ENCODE data around the gene KCTD20.
"Not testable (repeated sequence)": the region's sequence is repeated elsewhere in the genome, so short reads cannot be mapped to it uniquely, and the experiment has no call there.

The KCTD20 gene

GRCh38 chr6:36445621-36446020 is 2.8 kb downstream of the KCTD20 start:
- no peak for DNase-seq

GRCh38 chr6:36449173-36449572 is 6.4 kb downstream of the KCTD20 start:
- not testable (repeated sequence) for DNase-seq

- DNase-seq, result not testable (repeated sequence)
Observed at GRCh38 chr6:36452897-36453296, 10.1 kb downstream of the KCTD20 start.

- no peak for DNase-seq
Observed at GRCh38 chr6:36455486-36456027, 12.8 kb downstream of the KCTD20 start.

- no peak for DNase-seq
Observed at GRCh38 chr6:36459501-36459900, 16.7 kb downstream of the KCTD20 start.

GRCh38 chr6:36460916-36461315 is 18.1 kb downstream of the KCTD20 start:
- DNase-seq, result no peak

DNA sequence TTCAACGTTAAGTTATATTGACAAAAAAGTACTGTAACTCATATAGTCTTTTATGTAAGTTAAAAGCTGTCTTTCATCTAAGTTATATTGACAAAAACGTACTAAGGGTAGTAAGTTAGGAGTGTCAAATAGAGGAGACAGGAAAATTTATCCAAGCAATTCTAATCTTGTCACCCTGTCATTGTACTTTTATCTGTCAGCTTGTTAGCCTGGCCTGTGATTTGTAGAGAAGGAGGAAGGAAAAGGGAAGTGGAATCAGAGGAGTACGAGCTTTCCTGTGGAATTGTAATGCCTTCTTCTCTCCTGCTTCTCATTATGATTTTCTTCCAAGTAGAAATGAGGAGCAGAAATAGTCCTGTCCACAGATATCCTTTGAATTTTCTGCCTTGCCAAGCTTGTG is 18.8 kb downstream of the KCTD20 start:
- DNase-seq, result no peak

- DNase-seq, result no peak
Observed at GRCh38 chr6:36463676-36464075, 20.9 kb downstream of the KCTD20 start.

DNA sequence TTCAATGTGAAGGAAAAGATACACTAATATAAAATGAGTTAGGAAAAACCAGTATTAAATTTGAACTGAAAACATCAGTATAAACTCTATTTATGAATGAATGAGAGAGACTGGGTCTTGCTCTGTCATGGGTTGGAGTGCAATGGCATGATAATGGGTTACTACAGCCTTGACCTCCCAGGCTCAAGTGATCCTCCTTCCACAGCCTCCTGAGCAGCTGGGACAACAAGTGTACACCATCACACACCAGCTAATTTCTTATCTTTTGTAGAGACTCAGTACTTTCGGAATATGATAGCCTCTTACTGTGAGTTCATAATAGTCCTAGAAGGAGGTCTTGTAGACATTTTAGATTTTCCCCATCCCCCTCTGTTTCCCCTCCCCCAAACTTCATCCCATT is 21.4 kb downstream of the KCTD20 start:
- no peak for DNase-seq

- no peak for DNase-seq
Observed at GRCh38 chr6:36467625-36468024, 24.8 kb downstream of the KCTD20 start.

GRCh38 chr6:36469148-36469661 is 26.4 kb downstream of the KCTD20 start:
- no peak for DNase-seq

GRCh38 chr6:36469946-36470345 is 27.1 kb downstream of the KCTD20 start:
- DNase-seq, result no peak

DNA sequence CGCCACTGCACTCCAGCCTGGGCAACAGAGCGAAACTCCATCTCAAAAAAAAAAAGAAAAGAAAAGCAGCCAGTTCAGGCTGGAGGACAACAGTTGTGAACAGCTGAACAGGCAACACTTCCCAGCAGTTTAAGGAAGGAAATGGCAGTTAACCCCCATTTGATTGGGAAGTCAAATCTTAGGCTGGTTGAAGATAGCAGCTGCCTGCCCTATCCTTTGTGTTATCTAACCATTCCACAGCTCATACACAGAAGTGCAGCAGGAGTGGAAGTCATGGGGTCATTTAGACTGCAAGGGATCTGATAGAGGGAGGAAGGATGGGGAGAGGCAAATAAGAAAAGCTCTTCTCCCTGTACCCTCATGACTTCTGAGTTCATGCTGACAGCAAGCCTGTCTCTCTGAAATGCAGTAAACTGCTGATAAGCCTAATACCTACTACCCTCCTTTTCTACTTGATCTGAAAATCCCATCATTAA is 35.3 kb downstream of the KCTD20 start:
- peak; percentile 86 for DNase-seq

GRCh38 chr6:36479256-36479655 is 36.5 kb downstream of the KCTD20 start:
- DNase-seq, result no peak

DNA sequence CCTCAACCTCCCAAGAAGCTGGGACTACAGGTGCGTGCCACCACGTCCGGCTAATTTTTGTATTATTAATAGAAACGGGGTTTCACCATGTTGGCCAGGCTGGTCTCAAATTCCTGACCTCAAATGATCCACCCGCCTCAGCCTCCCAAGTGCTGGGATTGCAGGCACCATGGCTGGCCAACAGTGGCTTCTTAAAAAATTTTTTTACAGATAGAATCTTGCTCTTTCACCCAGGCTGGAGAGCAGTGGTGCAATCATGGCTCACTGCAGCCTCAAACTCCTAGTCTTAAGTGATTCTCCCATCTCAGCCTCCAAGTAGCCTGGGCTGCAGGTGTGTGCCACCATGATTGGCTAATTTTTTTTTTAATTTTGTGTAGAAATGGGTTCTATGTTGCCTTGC is 40.5 kb downstream of the KCTD20 start:
- DNase-seq, result not testable (repeated sequence)

DNA sequence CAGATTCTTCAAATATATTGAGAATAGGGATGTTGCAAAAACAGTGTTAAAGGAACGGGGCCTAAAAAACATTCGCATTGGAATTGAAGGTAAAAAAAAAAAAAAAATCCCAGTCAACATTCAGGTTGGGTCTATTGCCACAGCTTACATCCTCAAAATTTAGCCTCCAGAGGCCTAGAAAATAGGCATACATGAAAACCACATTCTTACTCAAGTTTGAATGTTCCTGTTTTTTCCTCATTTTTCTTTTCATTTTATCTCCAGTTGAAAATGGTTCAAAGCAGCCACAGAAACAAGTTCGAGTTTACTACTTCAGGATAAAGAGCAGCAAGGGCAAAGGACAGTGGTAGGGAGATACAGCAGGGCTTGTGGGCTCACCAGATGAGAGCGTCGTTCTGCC is 41.9 kb downstream of the KCTD20 start:
- no peak for DNase-seq

DNA sequence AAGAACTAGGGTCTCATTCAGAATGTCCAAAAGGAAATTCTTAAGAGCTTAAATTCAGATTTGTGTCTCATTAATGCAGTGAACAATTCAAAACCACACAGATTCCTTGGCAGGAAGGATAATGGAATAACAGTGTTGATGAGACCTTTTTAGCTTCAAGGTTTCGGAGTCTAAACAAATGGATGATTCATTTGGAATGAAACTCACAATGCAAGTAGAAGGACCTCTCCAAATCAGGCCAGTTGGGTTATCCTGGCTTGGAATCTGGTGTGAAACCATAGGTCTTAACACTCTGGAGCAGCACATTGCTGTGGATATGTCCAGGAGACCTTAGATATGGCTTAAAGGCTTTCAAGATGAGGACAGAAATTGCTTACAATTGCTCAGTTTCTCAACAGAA is 44.9 kb downstream of the KCTD20 start:
- DNase-seq, result no peak

DNA sequence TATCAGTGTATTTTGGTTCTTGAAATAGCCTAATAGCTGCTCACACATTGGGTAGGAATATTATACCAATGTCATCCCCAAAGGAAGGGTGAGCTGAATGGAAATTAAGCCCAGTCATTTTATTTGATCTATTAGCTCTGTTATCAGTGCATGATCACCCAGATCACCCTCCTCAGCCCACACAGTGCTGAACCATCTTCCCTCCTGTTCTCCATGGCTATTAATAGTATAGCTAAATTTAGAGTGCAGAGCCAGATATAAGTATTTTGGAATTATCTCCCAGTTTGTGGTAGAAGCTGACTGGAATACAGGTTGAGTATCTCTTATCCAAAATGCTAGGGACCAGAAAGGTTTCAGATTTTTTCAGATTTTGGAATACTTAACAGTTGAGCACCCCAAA is 45.4 kb downstream of the KCTD20 start:
- no peak for DNase-seq

DNA sequence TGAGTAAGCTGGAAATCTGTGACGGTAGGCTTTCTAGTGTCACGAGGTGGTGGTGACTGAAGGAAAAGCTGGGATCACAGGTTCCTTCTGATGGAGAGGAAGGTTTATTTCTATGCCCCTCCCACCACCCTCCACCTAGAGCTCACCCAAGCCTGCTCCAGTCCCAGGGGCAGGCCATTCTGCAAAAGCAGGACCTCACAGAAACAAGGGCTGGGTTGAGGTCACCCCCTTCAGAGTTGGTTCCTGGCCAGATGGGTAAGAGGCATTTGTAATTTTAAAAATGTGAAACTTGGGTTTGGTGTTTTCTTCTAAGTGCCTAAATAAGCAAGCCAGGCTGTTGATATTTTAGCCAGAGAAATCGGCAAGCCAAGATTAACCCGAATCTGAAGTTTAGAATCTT is 46.6 kb downstream of the KCTD20 start:
- no peak for DNase-seq

DNA sequence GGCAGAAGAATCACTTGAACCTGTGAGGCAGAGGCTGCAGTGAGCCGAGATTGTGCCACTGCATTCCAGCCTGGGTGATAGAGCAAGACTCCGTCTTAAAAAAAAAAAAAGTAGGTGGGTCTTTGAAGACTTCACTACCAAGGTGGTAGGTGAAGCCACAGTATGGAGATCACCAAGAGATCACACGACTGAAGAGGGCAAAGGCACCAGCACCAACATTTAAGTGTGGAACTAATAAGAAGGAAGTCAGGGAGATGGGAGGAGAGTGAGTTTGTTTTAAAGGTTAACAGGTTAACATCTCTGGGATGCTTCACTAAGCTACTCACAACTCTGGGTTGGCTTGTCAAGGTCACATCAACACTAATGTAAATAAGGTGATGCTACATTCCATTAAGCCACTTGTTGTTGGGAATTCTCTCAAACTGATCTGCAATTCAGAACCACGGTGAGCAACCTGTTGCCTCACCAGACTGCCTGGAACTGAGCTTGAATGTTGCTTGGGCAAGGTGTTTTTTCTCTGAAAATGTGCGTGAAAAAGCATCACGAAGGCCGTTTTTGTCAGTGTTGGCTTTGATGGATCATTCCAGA is 48.7 kb downstream of the KCTD20 start:
- DNase-seq, result no peak

DNA sequence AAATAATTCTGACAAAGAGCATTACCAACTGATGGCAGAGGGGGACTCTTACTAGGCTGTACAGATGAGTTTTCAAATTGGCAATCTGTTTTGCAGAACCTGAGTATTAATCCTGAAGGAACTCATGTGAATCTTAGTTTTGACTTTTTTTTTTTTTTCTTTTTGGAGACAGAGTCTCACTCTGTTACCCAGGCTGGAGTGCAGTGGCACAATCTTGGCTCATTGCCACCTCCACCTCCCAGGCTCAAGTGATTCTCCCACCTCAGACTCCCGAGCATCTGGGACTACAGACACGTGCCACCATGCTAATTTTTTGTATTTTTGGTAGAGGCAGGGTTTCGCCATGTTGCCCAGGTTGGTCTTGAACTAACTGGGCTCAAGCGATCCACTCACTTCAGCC is 49.3 kb downstream of the KCTD20 start:
- no peak for DNase-seq

DNA sequence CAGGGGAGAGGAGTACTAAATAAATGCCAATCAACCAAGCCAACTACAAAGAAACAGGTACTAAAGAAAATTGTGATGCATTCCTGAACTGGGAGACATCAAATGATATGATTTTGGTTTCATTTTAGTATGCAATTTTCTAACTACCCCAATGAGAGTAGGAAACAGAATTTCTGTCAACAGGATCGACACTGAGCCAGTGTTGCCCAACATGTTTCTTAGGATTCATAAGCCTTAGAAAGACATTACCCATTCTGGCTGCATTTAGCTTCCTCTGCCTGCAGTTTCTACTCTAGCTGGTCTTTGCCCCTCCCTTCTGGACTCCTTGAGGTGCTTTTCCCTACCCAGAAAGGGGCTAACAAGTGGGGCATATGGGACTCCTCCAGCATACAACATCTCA is 49.8 kb downstream of the KCTD20 start:
- no peak for DNase-seq

DNA sequence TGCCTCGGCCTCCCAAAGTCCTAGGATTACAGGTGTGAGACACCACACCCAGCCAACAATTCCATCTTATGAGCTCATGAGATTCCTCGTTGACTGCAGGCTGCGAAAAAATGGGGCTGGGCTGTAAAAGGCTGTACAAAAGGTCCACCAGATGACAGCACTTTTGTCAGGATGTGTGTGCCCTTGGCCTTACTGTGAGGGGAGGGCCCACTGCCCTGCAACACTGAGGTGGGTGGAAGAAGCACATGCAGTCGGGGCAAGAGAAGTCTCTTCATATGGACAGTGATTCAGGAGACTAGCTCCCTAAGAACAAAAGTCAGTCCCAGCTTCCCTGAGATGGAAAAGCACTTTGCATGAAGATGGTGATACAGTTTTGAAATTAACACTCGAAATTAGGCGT is 50.5 kb downstream of the KCTD20 start:
- no peak for DNase-seq

GRCh38 chr6:36493859-36494258 is 51.1 kb downstream of the KCTD20 start:
- DNase-seq, result no peak

DNA sequence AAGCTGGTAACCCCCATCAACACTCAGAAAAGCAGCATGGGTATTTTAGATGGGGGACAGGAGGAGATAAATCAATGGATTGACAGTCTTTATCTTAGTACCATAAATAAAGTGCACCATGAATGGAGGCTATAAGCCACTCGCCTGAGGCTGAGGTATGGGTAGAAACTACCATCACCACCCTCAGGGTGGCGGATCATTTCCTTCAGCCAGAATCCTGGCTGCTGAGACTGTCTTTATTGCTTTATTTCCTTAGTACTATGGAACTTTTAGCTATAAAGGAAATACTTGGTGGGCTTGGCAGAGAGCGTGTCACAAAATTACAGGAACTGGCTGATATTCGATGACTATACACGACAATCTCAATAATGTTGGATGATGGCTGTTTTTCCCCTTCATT is 52.3 kb downstream of the KCTD20 start:
- no peak for DNase-seq

All from hematopoietic multipotent progenitor cell treated with erythropoietin and hydrocortisone succinate and interleukin-3 and kit ligand, for 8 days (in vitro differentiated cells).